ENCODE measurements around the gene PTPRD.

The PTPRD gene

DNA sequence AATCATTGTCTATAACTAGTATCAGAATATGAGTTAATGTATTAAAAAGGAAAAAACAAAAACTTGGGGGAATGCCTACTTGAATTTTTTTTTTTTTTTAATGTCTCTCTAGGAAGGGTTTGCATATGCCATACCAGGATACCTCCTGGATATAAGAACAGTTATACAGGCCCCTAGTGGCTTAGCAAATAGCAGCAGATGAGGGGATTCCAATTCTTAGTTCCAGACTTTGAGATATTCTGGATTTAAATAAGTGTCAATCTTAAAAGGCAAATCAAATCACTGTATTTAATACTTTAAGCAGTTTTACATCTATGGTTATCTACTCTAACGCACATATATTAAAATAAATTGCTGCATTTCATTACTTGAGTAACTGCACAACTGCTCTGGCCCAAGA lies 1757.8 kb downstream of the PTPRD start:
- no peak for DNase-seq (ENCODE audit: low spot score)
- in situ Hi-C loops (cut with MboI; ENCODE audit: low pct_unique_long_range_greater_than_20kb, low sequenced_read_pairs, unreplicated experiment), result no loop called here
- TF ChIP-seq, protein P1, sequence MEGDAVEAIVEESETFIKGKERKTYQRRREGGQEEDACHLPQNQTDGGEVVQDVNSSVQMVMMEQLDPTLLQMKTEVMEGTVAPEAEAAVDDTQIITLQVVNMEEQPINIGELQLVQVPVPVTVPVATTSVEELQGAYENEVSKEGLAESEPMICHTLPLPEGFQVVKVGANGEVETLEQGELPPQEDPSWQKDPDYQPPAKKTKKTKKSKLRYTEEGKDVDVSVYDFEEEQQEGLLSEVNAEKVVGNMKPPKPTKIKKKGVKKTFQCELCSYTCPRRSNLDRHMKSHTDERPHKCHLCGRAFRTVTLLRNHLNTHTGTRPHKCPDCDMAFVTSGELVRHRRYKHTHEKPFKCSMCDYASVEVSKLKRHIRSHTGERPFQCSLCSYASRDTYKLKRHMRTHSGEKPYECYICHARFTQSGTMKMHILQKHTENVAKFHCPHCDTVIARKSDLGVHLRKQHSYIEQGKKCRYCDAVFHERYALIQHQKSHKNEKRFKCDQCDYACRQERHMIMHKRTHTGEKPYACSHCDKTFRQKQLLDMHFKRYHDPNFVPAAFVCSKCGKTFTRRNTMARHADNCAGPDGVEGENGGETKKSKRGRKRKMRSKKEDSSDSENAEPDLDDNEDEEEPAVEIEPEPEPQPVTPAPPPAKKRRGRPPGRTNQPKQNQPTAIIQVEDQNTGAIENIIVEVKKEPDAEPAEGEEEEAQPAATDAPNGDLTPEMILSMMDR (IDR thresholded peaks at IDR 0.05; ENCODE audit: extremely low read depth, insufficient read depth, missing control alignments), result no peak

DNA sequence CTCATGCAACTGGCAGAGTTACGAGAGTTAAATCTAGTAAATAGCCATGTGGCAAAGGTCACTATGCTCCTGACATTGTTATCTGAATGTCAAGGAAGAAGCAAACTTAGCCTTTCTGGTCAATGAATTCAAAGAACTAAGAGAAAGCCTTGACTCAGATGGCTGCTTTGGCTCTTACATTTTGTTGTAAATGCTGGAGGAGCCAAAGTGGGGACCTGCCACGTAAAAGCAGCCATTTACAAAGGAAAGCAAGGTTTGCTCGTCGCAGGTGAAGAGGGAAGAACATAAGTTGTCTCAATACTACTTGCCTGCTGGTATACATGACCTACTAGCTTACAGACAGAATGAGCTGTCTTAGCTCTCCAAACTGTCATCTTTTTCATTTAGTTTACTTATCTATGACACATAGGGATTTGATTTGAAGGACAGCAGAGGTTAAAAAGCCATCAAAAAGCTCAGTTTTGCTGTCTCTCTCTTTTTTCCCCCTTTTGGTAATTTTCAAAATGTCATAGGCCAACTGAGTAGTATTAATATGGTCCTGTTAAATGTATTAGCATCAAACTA lies 1760.4 kb downstream of the PTPRD start:
- in situ Hi-C loops (cut with MboI; ENCODE audit: low pct_unique_long_range_greater_than_20kb, low sequenced_read_pairs, unreplicated experiment), result no loop called here
- no peak for DNase-seq (ENCODE audit: low spot score)
- TF ChIP-seq, protein P1 (IDR thresholded peaks at IDR 0.05; ENCODE audit: extremely low read depth, insufficient read depth, missing control alignments), result no peak

DNA sequence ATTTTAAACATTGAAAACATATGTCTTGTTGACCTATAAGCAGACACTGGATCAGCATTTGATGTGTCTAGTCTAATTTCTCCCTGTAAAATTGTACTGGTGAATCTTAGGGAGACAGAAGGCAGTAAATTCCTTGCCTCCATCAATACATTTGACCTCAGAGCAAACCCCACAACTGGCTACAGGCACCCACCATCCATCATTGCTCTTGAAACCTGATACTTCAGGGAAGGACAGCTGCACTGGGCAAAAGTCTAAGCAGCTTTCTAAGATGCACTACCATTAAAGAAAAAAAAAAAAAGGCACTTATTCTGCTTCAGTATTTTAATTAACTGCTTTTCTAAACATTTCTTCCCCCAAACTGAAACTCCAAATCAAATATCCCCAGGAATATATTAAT lies 1761.9 kb downstream of the PTPRD start:
- no peak for DNase-seq (ENCODE audit: low spot score)
- in situ Hi-C loops (cut with MboI; ENCODE audit: low pct_unique_long_range_greater_than_20kb, low sequenced_read_pairs, unreplicated experiment), result no loop called here
- TF ChIP-seq, protein P1 (IDR thresholded peaks at IDR 0.05; ENCODE audit: extremely low read depth, insufficient read depth, missing control alignments), result no peak

DNA sequence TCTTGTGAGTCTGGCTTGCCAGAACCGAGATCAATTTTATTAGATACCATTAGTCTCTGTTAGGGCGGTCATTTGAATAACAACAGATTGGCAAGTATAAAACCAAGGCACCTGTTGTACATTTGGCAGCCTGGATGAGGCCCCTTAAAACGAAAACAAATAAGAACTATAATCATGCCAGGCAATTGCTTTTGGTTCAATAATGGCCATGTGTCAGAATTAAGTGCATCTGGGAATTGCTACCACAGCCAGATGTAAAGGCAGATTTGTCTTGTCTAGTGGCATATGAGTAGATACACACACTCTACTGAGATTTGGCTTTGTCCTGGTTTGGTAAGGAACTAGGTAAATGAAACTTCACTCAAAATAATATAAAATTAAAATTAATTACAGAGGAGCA lies 1767.0 kb downstream of the PTPRD start:
- TF ChIP-seq, protein P1 (IDR thresholded peaks at IDR 0.05; ENCODE audit: extremely low read depth, insufficient read depth, missing control alignments), result no peak
- DNase-seq (ENCODE audit: low spot score), result no peak
- in situ Hi-C loops (cut with MboI; ENCODE audit: low pct_unique_long_range_greater_than_20kb, low sequenced_read_pairs, unreplicated experiment), result no loop called here

DNA sequence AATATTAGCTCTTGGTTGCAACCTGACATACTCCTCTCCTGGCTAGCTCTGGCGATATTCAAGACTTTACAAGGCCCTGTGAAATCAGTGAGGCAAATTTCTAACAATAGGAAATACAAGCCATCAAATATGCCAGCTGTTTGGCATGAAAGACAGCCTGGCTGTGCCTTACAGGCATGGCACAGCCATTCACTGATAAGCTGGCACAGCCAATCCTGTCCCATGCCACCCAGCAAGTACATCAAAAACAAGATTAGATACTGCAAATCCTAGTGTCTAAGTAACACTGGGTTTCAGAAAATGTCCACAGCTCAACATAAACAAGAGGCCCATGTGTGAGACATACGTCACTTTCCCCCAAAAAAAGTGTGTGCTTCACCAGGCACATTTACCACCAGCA lies 1767.4 kb downstream of the PTPRD start:
- in situ Hi-C loops (cut with MboI; ENCODE audit: low pct_unique_long_range_greater_than_20kb, low sequenced_read_pairs, unreplicated experiment), result no loop called here
- no peak for DNase-seq (ENCODE audit: low spot score)
- TF ChIP-seq, protein P1 (IDR thresholded peaks at IDR 0.05; ENCODE audit: extremely low read depth, insufficient read depth, missing control alignments), result no peak

DNA sequence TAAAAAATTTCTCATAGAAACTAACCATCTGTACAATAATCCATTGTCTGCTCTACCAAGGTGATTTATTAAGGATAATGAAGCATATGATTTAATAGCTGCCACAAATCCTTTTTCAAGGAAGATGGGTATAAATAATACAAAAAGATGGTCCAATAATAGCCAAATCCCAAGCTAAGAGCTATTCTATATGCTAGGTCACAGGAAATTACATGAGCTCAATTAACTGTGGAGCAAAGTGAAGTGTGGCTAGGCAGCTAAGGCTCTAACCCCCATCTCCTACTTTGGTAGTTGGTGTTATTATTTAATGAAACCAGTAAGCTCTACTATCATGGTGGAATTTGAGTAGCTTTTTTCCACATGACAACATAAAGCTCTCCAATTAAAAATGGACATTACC lies 1768.3 kb downstream of the PTPRD start:
- TF ChIP-seq, protein P1 (IDR thresholded peaks at IDR 0.05; ENCODE audit: extremely low read depth, insufficient read depth, missing control alignments), result no peak
- in situ Hi-C loops (cut with MboI; ENCODE audit: low pct_unique_long_range_greater_than_20kb, low sequenced_read_pairs, unreplicated experiment), result no loop called here
- DNase-seq (ENCODE audit: low spot score), result no peak

All from GM13977 (cell line).